IMR-90 (cell line): ENCODE results near the gene SLC16A14. TPM values are rescaled to one million over a fixed set of nuclear protein-coding genes. Genes with fewer than 3 reads are reported as not detected.

Experiments used
- ATAC-seq: fragments of 200-7000 bp; cut with Tn5 transposase; 2 replicates; pipeline ENCODE4 v1.9.1; 2020; ENCODE audit warnings: low read depth, mild to moderate bottlenecking, moderate library complexity
- BruUV-seq: library from RNA; stranded (reverse); fragments of 400-500 nt; replicated peaks from 2 replicates; lab custom pipeline; 2021; lab: Mats Ljungman, UMichigan
- CTCF ChIA-PET: fragments of 300-600 bp; formaldehyde crosslinking; extraction: SDS; loops from one replicate; lab custom pipeline; 2021; ENCODE audit warnings: antibody characterized with exemption; lab: Yijun Ruan, JAX
- POLR2A ChIA-PET: fragments of 300-600 bp; sonication (Branson Sonifier 250); formaldehyde crosslinking; loops from one replicate; lab custom pipeline; 2022; ENCODE audit warnings: antibody characterized with exemption; ENCODE audit not compliant: unreplicated experiment; lab: Charles Lee
- DNase-seq: peaks from one replicate; pipeline ENCODE4 v3.0.0; 2013
- H2AFZ ChIP-seq: replicated peaks from 2 replicates; pipeline ENCODE3; 2013; ENCODE audit warnings: low read length, mild to moderate bottlenecking; ENCODE audit not compliant: poor library complexity
- H2AK5ac ChIP-seq: 2 replicates; pipeline ENCODE4 v1.6.1; 2013; ENCODE audit warnings: low read depth, low read length, inconsistent platforms
- H2AK9ac ChIP-seq: replicated peaks from 2 replicates; pipeline ENCODE3; 2013; ENCODE audit warnings: mild to moderate bottlenecking, low read depth, low read length, moderate library complexity; ENCODE audit not compliant: poor library complexity
- H2BK120ac ChIP-seq: 2 replicates; pipeline ENCODE4 v1.6.1; 2013; ENCODE audit warnings: low read depth, low read length, inconsistent platforms
- H2BK15ac ChIP-seq: 3 replicates; pipeline ENCODE4 v1.6.1; 2013; ENCODE audit warnings: low read depth, low read length, inconsistent platforms
- H2BK20ac ChIP-seq: 2 replicates; pipeline ENCODE4 v1.6.1; 2013; ENCODE audit warnings: low read depth, mild to moderate bottlenecking, inconsistent platforms, low read length, moderate library complexity
- H2BK5ac ChIP-seq: 2 replicates; pipeline ENCODE4 v1.6.1; 2013; ENCODE audit warnings: mild to moderate bottlenecking, low read depth, low read length, inconsistent platforms; ENCODE audit not compliant: poor library complexity, severe bottlenecking
- H3K14ac ChIP-seq: replicated peaks from 2 replicates; pipeline ENCODE4 v1.6.1; 2013; ENCODE audit warnings: low read depth, low read length, inconsistent platforms
- H3K18ac ChIP-seq: 2 replicates; pipeline ENCODE4 v1.6.1; 2013; ENCODE audit warnings: low read depth, low read length, control low read depth
- H3K23ac ChIP-seq: 2 replicates; pipeline ENCODE4 v1.6.1; 2013; ENCODE audit warnings: low read depth, low read length, inconsistent platforms
- H3K27ac ChIP-seq: 2 replicates; pipeline ENCODE4 v1.5.1; 2013; ENCODE audit warnings: mild to moderate bottlenecking, control low read depth, low read length; ENCODE audit not compliant: insufficient read depth
- H3K27me3 ChIP-seq: 2 replicates; pipeline ENCODE4 v1.6.1; 2013; ENCODE audit warnings: low read length; ENCODE audit not compliant: control insufficient read depth, insufficient read depth
- H3K36me3 ChIP-seq: 2 replicates; pipeline ENCODE4 v1.6.1; 2013; ENCODE audit warnings: low read length, mixed read lengths; ENCODE audit not compliant: control insufficient read depth, insufficient read depth
- H3K4ac ChIP-seq: 2 replicates; pipeline ENCODE4 v1.6.1; 2013; ENCODE audit warnings: low read depth, low read length, inconsistent platforms
- H3K4me1 ChIP-seq: 2 replicates; pipeline ENCODE4 v1.6.1; 2013; ENCODE audit warnings: low read length, mixed read lengths; ENCODE audit not compliant: control insufficient read depth, insufficient read depth
- H3K4me2 ChIP-seq: 2 replicates; pipeline ENCODE4 v1.6.1; 2013; ENCODE audit warnings: low read depth, mild to moderate bottlenecking, control low read depth, low read length, moderate library complexity
- H3K4me3 ChIP-seq: 2 replicates; pipeline ENCODE4 v1.5.1; 2013; ENCODE audit warnings: low read depth, mild to moderate bottlenecking, control low read depth, low read length, moderate library complexity; ENCODE audit not compliant: insufficient read depth
- H3K56ac ChIP-seq: 2 replicates; pipeline ENCODE4 v1.6.1; 2013; ENCODE audit warnings: low read length, inconsistent platforms; ENCODE audit not compliant: insufficient read depth; ENCODE audit errors: extremely low read depth
- H3K79me1 ChIP-seq, 2 experiments: 2 replicates each; pipeline ENCODE4 v1.6.1; 2013; ENCODE audit warnings: low read length in 2 of 2, inconsistent platforms in 1 of 2, low read depth in 1 of 2
- H3K9ac ChIP-seq: 2 replicates; pipeline ENCODE4 v1.6.1; 2013; ENCODE audit warnings: low read depth, low read length, control low read depth
- H3K9me1 ChIP-seq: 2 replicates; pipeline ENCODE4 v1.6.1; 2013; ENCODE audit warnings: low read length, inconsistent platforms; ENCODE audit not compliant: insufficient read depth
- H3K9me3 ChIP-seq: 2 replicates; pipeline ENCODE4 v1.6.1; 2013; ENCODE audit warnings: low read length; ENCODE audit not compliant: control insufficient read depth, insufficient read depth
- H4K20me1 ChIP-seq: 2 replicates; pipeline ENCODE4 v1.6.1; 2013; ENCODE audit warnings: low read length, inconsistent platforms; ENCODE audit not compliant: insufficient read depth
- H4K5ac ChIP-seq: 2 replicates; pipeline ENCODE4 v1.6.1; 2013; ENCODE audit warnings: mild to moderate bottlenecking, low read depth, low read length, control low read depth
- H4K8ac ChIP-seq, 2 experiments: 2 replicates each; pipeline ENCODE4 v1.6.1; 2013; ENCODE audit warnings: low read depth in 2 of 2, low read length in 2 of 2, control low read depth in 1 of 2, inconsistent platforms in 1 of 2
- H4K91ac ChIP-seq: 2 replicates; pipeline ENCODE4 v1.6.1; 2013; ENCODE audit warnings: low read depth, low read length, inconsistent platforms; ENCODE audit not compliant: insufficient read depth
- BHLHE40 ChIP-seq: fragments of 150-350 bp; IDR thresholded peaks from 2 replicates; pipeline ENCODE4 v1.6.1; 2016; ENCODE audit warnings: mild to moderate bottlenecking, low read depth, low read length
- CEBPB ChIP-seq: IDR thresholded peaks from 2 replicates; pipeline ENCODE4 v1.6.1; 2012; ENCODE audit warnings: low read depth, low read length, improper control_type of control experiment
- CHD1 ChIP-seq: IDR thresholded peaks from 2 replicates; pipeline ENCODE4 v1.6.1; 2012; ENCODE audit warnings: low read depth, low read length, improper control_type of control experiment
- CTCF ChIP-seq: conservative IDR thresholded peaks from 2 replicates; pipeline ENCODE4 v1.5.1; 2012; ENCODE audit warnings: mild to moderate bottlenecking, low read depth, low read length, improper control_type of control experiment
- ELK1 ChIP-seq: fragments of 150-350 bp; IDR thresholded peaks from 2 replicates; pipeline ENCODE4 v1.6.1; 2016; ENCODE audit warnings: low read depth, mild to moderate bottlenecking, low read length, moderate library complexity, borderline replicate concordance
- FOS ChIP-seq: fragments of 150-350 bp; IDR thresholded peaks from 2 replicates; pipeline ENCODE4 v1.6.1; 2016; ENCODE audit warnings: low read depth, low read length
- MAFK ChIP-seq: IDR thresholded peaks from 2 replicates; pipeline ENCODE4 v1.6.1; 2012; ENCODE audit warnings: low read depth, low read length, improper control_type of control experiment
- MAZ ChIP-seq: IDR thresholded peaks from 2 replicates; pipeline ENCODE4 v1.6.1; 2012; ENCODE audit warnings: low read depth, mild to moderate bottlenecking, low read length, improper control_type of control experiment, moderate library complexity, borderline replicate concordance
- MXI1 ChIP-seq: IDR thresholded peaks from 2 replicates; pipeline ENCODE4 v1.6.1; 2012; ENCODE audit warnings: low read depth, mild to moderate bottlenecking, low read length, moderate library complexity, borderline replicate concordance
- NFE2L2 ChIP-seq: fragments of 150-350 bp; IDR thresholded peaks from 2 replicates; pipeline ENCODE4 v1.6.1; 2016; ENCODE audit warnings: low read depth, mild to moderate bottlenecking, low read length
- POLR2A ChIP-seq: IDR thresholded peaks from 2 replicates; pipeline ENCODE4 v1.6.1; 2012; ENCODE audit warnings: mild to moderate bottlenecking, low read depth, low read length
- RAD21 ChIP-seq: IDR thresholded peaks from 2 replicates; pipeline ENCODE4 v1.6.1; 2012; ENCODE audit warnings: low read length, improper control_type of control experiment
- RCOR1 ChIP-seq: IDR thresholded peaks from 2 replicates; pipeline ENCODE4 v1.6.1; 2012; ENCODE audit warnings: mild to moderate bottlenecking, low read length, improper control_type of control experiment; ENCODE audit not compliant: insufficient replicate concordance
- RFX5 ChIP-seq: IDR thresholded peaks from 2 replicates; pipeline ENCODE4 v1.8.0; 2012; ENCODE audit warnings: low read depth, mild to moderate bottlenecking, low read length, moderate library complexity
- SMC3 ChIP-seq: fragments of 150-350 bp; IDR thresholded peaks from 2 replicates; pipeline ENCODE4 v1.6.1; 2016; ENCODE audit warnings: low read depth, mild to moderate bottlenecking, antibody characterized with exemption, low read length, moderate library complexity
- USF2 ChIP-seq: fragments of 150-350 bp; IDR thresholded peaks from 2 replicates; pipeline ENCODE4 v1.6.1; 2017; ENCODE audit warnings: mild to moderate bottlenecking, antibody characterized with exemption, low read length, low read depth
- WGBS, 2 experiments: methylation state at CpG; one replicate each; pipeline versions ENCODE4 v1.1.5 to v1.1.7; 2013; ENCODE audit warnings: missing lambda C conversion rate in 2 of 2; ENCODE audit not compliant: insufficient read length in 1 of 2; ENCODE audit errors: extremely low coverage in 2 of 2; 5-methylcytosine and 5-hydroxymethylcytosine counted together
- dilution Hi-C: fragments of 300-500 bp; cut with HindIII; formaldehyde crosslinking; loops from one replicate; pipeline ENCODE4 v1.14.3; 2018; ENCODE audit warnings: low sequenced_read_pairs; ENCODE audit not compliant: unreplicated experiment
- in situ Hi-C: fragments of 300-500 bp; cut with MboI; formaldehyde crosslinking; loops from 3 replicates; pipeline ENCODE4 v1.14.3; 2019; ENCODE audit warnings: low sequenced_read_pairs, inconsistent platforms, mixed read lengths
- intact Hi-C: fragments of 100-400 bp; cut with micrococcal nuclease; formaldehyde crosslinking; loops from 2 replicates; pipeline ENCODE4 v1.10.0; 2022
- polyA plus RNA-seq, 3 experiments: library from polyadenylated mRNA; depleted of rRNA; stranded (reverse); fragments of >200 nt; gene quantifications; 2 replicates each; pipeline ENCODE4 v1.2.3, GENCODE V29; 2012; ENCODE audit warnings: low replicate concordance in 1 of 3
- total RNA-seq: library from RNA; depleted of rRNA; stranded (reverse); fragments of >200 nt; gene quantifications from 2 replicates; pipeline ENCODE4 v1.2.3, GENCODE V29; 2012

SLC16A14 gene
- total and polyA plus RNA-seq, 2 of the 4 experiments (the other 2 are of a cell fraction), result 0.79 to 0.90 TPM

GRCh38 chr2:230090967-230091366 is 22.2 kb upstream of the SLC16A14 start:
- intact Hi-C loops, result no loop called here
- Histone ChIP-seq H2AK5ac (no peak overlapping the region), H3K23ac (no peak overlapping the region), H3K4me2 (no peak overlapping the region), H3K4me1 (no peaks in the 10 kb centered on the region), H3K9me1 (no peaks in the 10 kb centered on the region), H4K8ac (no peak overlapping the region), H3K56ac (no peak overlapping the region), H2BK5ac (no peak overlapping the region), H3K27me3 (no peaks in the 10 kb centered on the region), H3K9ac (no peak overlapping the region), H3K36me3 (no peaks in the 10 kb centered on the region), H3K14ac (no peak overlapping the region), H3K9me3 (no peaks in the 10 kb centered on the region), H3K4me3 (no peak overlapping the region), H4K91ac (no peak overlapping the region), H3K27ac (no peak overlapping the region), H2BK20ac (no peak overlapping the region), H2AFZ (no peak overlapping the region), H4K5ac (no peak overlapping the region), H3K18ac (no peak overlapping the region), H3K4ac (no peak overlapping the region), H2BK15ac (no peak overlapping the region), H4K20me1 (no peaks in the 10 kb centered on the region), H3K79me1 (no peaks in the 10 kb centered on the region), H2AK9ac (no peak overlapping the region), H2BK120ac (no peak overlapping the region)
- no peak for ATAC-seq
- POLR2A ChIA-PET, result no interaction called here
- CTCF ChIA-PET, result no interaction called here
- no peak for DNase-seq
- dilution Hi-C loops, result no loop called here
- in situ Hi-C loops, result no loop called here
- WGBS, 2 experiments, result 60% methylated on average over 1 of the region's 2 CpGs; no CpG with 5 or more reads in 1 of the 2 experiments
- TF ChIP-seq RFX5 (no peak), MXI1 (no peak), CHD1 (no peak), MAZ (no peak), CEBPB (no peak), USF2 (no peak), RCOR1 (no peak), NFE2L2 (no peak), BHLHE40 (no peak), SMC3 (no peak), RAD21 (no peak), FOS (no peak), ELK1 (no peak), CTCF (no peak), POLR2A (no peak), MAFK (no peak)
- BruUV-seq, result no TSS peak
